Stimulated activated memory B cell treated with anti-CD40 and anti-IgM and Interleukin-4, amounts not matched to agents 10 μg/mL and 1 μg/mL and 100 μg/mL, for 72 hours (primary cell): ENCODE data around the gene NTM.

Experiments used
- ATAC-seq: fragments of 150-1000 bp; cut with Tn5 transposase; 2 replicates; pipeline ENCODE4 v1.10.0; 2021
- H3K27ac Mint-ChIP-seq: one replicate; pipeline ENCODE4 v1.8.0; 2022; ENCODE audit warnings: mild to moderate bottlenecking, mixed read lengths
- H3K27me3 Mint-ChIP-seq: one replicate; pipeline ENCODE4 v1.8.0; 2022; ENCODE audit warnings: mixed read lengths
- H3K36me3 Mint-ChIP-seq: one replicate; pipeline ENCODE4 v1.8.0; 2022; ENCODE audit warnings: mixed read lengths
- H3K4me1 Mint-ChIP-seq: one replicate; pipeline ENCODE4 v1.8.0; 2022; ENCODE audit warnings: mixed read lengths
- H3K4me3 Mint-ChIP-seq: one replicate; pipeline ENCODE4 v1.8.0; 2022; ENCODE audit warnings: mild to moderate bottlenecking, moderate library complexity, mixed read lengths
- H3K9me3 Mint-ChIP-seq: one replicate; pipeline ENCODE4 v1.8.0; 2022; ENCODE audit warnings: mixed read lengths

Gene NTM

DNA sequence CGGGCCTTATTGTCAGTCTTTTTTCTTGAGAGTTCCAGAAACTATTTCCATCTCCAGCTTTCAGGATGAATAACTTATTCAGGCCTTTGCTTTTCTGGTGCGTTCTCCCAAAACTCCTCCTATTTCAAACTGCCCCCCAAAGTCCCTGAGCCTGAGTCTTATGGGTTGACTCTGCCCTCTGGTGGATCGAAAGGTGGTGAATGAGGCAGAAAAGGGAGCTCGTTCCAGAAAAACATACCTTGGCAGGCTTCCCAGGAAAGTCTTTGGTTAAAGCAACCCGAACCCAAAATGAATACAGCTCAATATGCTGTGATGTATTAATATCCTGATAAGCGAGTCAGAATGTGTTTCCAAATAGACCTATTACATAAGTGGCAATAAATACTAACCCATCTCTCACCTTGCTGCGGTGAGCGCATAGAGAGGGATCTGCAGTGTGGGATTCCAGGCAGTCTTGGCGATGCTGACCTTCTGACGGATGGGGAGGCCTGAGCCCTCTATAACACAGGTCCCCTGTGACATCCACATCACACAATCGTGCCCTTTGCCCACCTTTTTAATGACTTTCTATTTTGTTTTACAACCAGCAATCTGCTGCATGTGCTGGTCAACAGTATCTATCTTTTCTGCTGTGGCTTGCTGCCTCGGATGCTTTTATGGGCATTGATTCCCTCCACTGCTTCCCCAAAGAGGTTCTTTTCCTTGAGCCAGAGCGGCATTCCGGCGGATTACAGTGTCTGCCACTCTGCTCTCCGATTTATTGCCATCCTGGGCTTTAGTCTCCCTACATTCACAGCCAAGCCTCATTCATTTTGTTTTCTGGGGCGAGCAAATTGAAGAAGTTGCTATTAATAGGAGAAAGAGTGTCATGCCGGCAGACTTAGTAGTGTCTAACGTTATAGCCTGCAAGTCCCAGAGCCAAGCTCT lies 756.8 kb downstream of the NTM start:
- Mint-ChIP-seq H3K9me3 (no peaks in the 10 kb centered on the region), H3K36me3 (no peaks in the 10 kb centered on the region), H3K4me3 (no peak overlapping the region), H3K27me3 (no peaks in the 10 kb centered on the region), H3K4me1 (no peaks in the 10 kb centered on the region), H3K27ac (no peak overlapping the region)
- ATAC-seq: no peak

DNA sequence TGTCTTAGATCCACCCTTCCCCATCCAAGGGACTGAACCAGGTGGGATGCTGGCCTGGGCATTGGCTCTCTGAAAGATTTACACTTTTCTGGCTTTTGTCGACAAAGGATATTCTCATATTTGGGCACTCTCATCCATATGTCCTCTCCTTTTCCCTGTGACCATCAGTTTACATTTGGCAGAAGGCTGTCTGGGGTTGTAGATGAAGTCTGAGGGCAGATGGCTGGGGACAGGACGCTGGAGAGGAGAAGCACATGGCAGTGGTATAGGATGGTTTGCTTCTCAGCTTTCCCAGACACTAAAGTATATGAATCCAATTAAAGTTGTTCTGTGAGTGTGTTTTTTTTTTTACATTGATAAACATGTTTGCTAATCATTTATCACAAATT lies 757.5 kb downstream of the NTM start:
- ATAC-seq: no peak
- no peak overlapping the region for H3K4me3 Mint-ChIP-seq
- H3K27me3 Mint-ChIP-seq: no peaks in the 10 kb centered on the region
- H3K27ac Mint-ChIP-seq: no peak overlapping the region
- no peaks in the 10 kb centered on the region for H3K4me1 Mint-ChIP-seq
- no peaks in the 10 kb centered on the region for H3K9me3 Mint-ChIP-seq
- H3K36me3 Mint-ChIP-seq: no peaks in the 10 kb centered on the region

DNA sequence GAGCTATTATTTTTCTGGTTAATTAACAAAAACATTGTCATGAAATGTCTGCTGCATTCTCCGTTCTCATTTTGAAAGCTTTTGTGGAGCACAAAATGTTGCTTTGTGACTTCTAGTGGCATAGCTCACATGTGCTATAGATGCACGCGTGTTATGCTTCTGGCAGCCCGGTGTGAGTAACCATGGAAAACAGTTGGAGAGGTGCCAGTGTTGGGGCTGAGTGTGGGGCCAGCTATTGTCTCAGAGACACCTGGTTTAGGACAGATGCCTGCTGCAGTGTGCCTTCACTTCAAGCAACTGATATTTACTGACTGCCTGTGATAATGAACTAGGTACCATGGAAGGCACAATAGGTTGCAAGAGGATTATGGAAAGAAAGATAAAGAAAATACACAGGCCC lies 760.6 kb downstream of the NTM start:
- H3K36me3 Mint-ChIP-seq: no peaks in the 10 kb centered on the region
- no peaks in the 10 kb centered on the region for H3K4me1 Mint-ChIP-seq
- ATAC-seq: no peak
- no peaks in the 10 kb centered on the region for H3K9me3 Mint-ChIP-seq
- no peaks in the 10 kb centered on the region for H3K27me3 Mint-ChIP-seq
- H3K4me3 Mint-ChIP-seq: no peak overlapping the region
- H3K27ac Mint-ChIP-seq: no peak overlapping the region

DNA sequence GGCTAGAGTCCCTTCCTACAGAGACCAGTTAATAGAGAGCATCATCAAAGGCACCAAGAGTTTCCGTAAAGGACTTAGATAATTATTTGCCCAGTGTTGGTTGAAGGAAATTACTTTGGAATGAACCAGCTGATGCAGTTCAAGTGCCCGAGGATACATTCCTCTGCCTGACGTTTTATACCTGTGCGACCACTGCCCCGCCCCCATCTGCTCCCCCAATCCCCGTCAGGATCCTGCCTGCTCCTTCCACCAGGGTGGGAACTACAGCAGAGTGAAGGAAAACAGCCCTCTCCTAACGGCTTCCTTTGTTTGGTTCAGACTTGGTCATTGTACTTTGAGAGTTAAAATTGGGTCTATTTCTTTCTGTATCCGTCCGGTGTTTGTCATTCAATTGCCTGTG lies 761.5 kb downstream of the NTM start:
- H3K36me3 Mint-ChIP-seq: no peaks in the 10 kb centered on the region
- no peaks in the 10 kb centered on the region for H3K9me3 Mint-ChIP-seq
- no peaks in the 10 kb centered on the region for H3K4me1 Mint-ChIP-seq
- ATAC-seq: no peak
- no peak overlapping the region for H3K27ac Mint-ChIP-seq
- no peak overlapping the region for H3K4me3 Mint-ChIP-seq
- H3K27me3 Mint-ChIP-seq: no peaks in the 10 kb centered on the region

DNA sequence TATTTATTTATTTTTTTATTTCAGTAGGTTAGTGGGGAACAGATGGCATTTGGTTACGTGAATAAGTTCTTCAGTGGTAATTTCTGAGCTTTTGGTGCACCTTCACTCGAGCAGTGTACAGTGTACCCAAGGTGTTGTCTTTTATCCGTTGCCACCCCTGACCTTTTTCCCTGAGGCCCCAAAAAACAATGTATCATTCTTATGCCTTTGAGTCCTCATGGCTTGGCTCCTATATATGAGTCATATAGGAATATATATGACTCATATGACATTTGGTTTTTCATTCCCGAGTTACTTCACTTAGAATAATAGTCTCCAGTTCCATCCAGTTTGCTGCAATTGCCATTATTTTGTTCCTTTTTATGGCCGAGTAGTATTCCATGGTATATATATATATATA lies 763.9 kb downstream of the NTM start:
- no peak overlapping the region for H3K27ac Mint-ChIP-seq
- no peaks in the 10 kb centered on the region for H3K36me3 Mint-ChIP-seq
- no peaks in the 10 kb centered on the region for H3K27me3 Mint-ChIP-seq
- no peaks in the 10 kb centered on the region for H3K9me3 Mint-ChIP-seq
- H3K4me1 Mint-ChIP-seq: no peaks in the 10 kb centered on the region
- H3K4me3 Mint-ChIP-seq: no peak overlapping the region
- no peak for ATAC-seq

DNA sequence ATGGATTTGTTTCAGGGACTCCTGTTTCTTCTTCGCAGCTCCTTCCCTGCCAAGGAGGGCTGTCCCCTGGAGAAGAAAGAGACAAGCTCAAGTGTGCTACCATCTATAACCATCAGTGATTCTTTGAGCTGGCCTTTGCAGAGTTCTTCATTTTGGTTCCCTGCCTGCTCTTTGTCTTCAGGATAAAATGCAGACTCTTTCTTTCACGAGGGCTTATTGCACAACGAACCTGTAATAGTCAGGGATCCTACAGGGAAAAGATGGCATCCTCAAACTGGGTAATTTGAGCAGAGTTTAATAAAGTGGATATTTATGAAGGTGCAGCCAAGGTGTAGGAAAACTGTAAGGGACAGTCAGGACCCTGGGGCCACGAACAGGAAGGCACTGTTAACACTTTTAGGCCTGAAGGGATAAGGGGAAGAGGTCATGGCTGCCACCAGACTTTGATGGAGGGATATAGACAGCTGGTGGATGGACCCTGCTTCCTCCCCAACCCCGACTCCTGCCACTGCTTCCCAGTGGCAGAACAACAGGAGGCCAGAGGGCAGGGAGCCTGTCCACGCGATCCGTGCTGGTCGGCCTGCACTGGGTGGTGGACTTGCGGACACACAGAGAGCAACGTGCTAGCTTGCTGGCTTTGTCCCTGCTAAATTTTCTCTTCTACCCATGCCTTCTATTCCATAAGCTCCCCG lies 767.0 kb downstream of the NTM start:
- Mint-ChIP-seq H3K27me3 (no peaks in the 10 kb centered on the region), H3K4me1 (no peaks in the 10 kb centered on the region), H3K4me3 (no peak overlapping the region), H3K36me3 (no peaks in the 10 kb centered on the region), H3K9me3 (no peaks in the 10 kb centered on the region), H3K27ac (no peak overlapping the region)
- no peak for ATAC-seq

DNA sequence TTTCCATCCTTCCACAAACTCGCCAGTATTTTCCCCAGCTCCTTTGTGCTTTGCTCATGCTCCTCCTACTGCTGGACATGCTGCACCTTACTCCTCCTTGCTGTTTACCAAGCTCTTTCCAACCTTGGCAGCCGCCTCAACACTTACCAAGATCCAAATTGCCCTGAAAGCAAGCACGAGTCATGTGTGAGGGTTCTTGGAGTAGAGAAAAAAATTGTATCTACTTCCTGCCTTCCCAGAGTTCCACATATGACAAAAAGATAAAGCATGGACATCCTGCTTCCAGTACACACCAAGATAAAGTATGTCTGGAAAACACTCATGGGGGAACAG lies 767.5 kb downstream of the NTM start:
- Mint-ChIP-seq H3K4me1 (no peaks in the 10 kb centered on the region), H3K36me3 (no peaks in the 10 kb centered on the region), H3K27me3 (no peaks in the 10 kb centered on the region), H3K9me3 (no peaks in the 10 kb centered on the region), H3K4me3 (no peak overlapping the region), H3K27ac (no peak overlapping the region)
- no peak for ATAC-seq

DNA sequence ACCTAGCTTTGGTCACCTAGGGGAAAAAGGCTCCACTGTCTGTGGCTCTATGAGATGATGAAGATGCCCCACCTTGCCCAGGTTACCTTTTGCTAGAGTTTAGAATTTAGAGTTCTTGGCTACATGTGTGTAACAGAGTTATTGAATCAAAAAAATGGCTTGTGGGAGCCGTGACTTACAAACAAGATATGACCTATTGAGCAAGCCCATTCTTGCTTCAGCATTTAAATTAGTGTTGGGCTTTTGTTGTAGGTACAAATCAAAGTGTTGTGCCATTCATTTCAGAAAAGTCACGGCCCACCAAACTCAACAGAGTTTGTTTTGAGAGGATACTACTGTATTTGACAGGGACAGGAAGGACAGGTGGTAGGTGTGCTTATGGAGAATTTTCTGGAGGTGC lies 768.8 kb downstream of the NTM start:
- no peak for ATAC-seq

DNA sequence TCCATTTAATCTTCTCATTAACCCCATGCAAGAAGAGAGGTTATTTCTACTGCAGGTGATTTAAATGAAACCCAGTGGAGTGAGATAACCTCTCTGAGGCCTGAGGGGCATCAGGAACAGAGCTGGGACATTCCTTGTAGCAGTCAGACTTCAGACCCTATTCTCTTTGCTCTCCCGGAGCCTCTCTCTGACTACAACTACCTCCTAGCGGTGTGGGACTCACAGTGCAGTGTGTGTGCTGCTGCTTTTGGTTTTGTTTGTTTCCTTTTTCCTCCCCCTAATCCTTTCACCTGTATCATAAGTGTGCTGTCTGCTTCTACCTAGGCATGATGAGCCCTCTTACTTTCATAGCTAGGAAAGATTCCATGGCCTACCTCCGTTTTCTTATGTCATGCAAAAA lies 769.6 kb downstream of the NTM start:
- Mint-ChIP-seq H3K4me3 (no peak overlapping the region), H3K36me3 (no peaks in the 10 kb centered on the region), H3K27me3 (no peaks in the 10 kb centered on the region)

More for the DNA sequence above, 768.8 kb downstream of the NTM start:
- Mint-ChIP-seq H3K4me3 (no peak overlapping the region), H3K9me3 (no peaks in the 10 kb centered on the region), H3K27me3 (no peaks in the 10 kb centered on the region), H3K4me1 (no peaks in the 10 kb centered on the region), H3K36me3 (no peaks in the 10 kb centered on the region), H3K27ac (no peak overlapping the region)

DNA sequence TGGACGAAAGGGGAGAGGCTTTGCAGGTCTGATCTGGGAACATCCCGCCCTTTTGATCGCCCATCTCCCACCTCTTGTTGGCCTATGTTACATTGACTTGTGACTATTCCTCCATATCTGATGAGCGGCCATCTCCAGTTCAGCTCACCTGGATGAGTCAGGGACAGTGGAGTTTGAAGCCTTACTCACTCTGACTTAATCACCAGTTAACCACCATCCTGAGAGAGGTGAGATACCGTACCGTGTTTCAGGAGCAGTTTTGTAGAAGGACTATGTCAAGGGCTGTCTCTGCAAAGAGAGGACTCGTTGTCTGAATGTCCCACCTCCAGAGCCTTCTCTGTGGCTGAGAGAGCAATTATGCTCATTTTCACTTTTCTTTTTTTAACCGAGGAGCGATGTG lies 771.7 kb downstream of the NTM start:
- ATAC-seq: no peak
- Mint-ChIP-seq H3K4me3 (no peak overlapping the region), H3K27me3 (no peaks in the 10 kb centered on the region), H3K9me3 (peaks cover 4% of the 10 kb centered on the region), H3K4me1 (no peaks in the 10 kb centered on the region), H3K36me3 (no peaks in the 10 kb centered on the region), H3K27ac (no peak overlapping the region)

More for the DNA sequence above, 769.6 kb downstream of the NTM start:
- Mint-ChIP-seq H3K27ac (no peak overlapping the region), H3K4me1 (no peaks in the 10 kb centered on the region), H3K9me3 (no peaks in the 10 kb centered on the region)
- no peak for ATAC-seq

DNA sequence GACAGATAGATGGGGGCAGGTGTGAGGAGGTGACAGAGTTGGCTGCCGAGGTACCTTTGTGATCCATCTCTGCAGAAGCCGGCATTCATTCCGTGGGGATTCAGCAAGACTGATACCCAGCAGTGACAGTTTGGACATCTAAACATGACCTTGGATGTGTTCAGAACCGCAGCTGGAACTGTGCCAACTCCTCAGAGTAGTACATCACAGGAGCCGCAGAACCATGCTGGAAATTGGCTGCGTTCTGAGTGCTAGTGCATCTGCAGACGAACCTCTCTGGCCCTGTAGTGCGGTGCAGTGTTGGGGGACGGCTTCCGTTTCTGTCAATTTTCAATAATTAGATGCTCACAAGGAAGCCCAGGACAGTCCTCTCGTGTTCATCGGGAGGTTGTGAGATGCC lies 772.1 kb downstream of the NTM start:
- no peak overlapping the region for H3K4me3 Mint-ChIP-seq
- no peaks in the 10 kb centered on the region for H3K4me1 Mint-ChIP-seq
- H3K9me3 Mint-ChIP-seq: peaks cover 4% of the 10 kb centered on the region
- no peaks in the 10 kb centered on the region for H3K36me3 Mint-ChIP-seq
- H3K27me3 Mint-ChIP-seq: no peaks in the 10 kb centered on the region
- no peak for ATAC-seq
- no peak overlapping the region for H3K27ac Mint-ChIP-seq

DNA sequence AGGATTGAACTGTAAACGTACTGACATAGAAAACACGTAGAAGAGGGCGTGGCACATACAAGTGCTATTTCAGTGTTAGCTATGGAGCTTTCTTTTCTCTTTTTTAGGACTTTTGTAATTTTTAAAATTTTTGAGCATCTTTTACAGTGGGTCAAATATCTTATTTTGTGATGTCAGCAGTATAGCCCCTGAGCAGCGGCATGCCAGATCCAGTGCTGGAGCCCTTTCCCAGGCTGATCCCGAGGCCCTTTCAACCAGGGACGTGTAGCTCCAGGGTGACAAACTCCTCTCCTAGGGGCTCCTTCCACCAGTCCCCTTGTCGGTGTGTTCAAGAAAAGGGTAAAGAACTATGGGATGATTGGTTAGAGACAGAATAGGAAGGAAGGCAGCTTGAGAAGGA lies 777.0 kb downstream of the NTM start:
- Mint-ChIP-seq H3K9me3 (peaks cover 7% of the 10 kb centered on the region), H3K4me1 (no peaks in the 10 kb centered on the region), H3K36me3 (no peaks in the 10 kb centered on the region), H3K4me3 (no peak overlapping the region), H3K27me3 (no peaks in the 10 kb centered on the region), H3K27ac (no peak overlapping the region)
- ATAC-seq: no peak

DNA sequence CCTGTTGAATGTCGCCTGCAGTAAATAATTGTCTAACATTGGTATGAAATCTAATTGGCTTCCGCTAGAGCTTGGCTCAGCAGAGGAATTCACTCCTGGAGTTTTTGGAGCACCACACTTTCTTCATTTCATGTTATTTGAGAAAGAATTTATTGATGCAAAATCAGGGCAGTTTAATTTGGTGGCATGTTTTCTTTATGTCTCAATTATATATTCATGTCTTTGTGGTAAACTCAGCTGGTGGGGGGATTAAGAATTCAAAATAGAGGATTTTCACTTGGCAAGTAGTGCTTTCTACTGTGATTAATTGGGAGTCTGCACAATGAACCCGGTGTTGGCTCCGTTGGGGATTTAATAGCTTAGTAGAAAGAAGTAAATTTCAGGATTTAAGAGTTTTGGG lies 784.4 kb downstream of the NTM start:
- H3K27me3 Mint-ChIP-seq: no peaks in the 10 kb centered on the region
- no peaks in the 10 kb centered on the region for H3K4me1 Mint-ChIP-seq
- no peak for ATAC-seq
- no peak overlapping the region for H3K4me3 Mint-ChIP-seq
- no peaks in the 10 kb centered on the region for H3K36me3 Mint-ChIP-seq
- H3K9me3 Mint-ChIP-seq: peaks cover 3% of the 10 kb centered on the region
- no peak overlapping the region for H3K27ac Mint-ChIP-seq

DNA sequence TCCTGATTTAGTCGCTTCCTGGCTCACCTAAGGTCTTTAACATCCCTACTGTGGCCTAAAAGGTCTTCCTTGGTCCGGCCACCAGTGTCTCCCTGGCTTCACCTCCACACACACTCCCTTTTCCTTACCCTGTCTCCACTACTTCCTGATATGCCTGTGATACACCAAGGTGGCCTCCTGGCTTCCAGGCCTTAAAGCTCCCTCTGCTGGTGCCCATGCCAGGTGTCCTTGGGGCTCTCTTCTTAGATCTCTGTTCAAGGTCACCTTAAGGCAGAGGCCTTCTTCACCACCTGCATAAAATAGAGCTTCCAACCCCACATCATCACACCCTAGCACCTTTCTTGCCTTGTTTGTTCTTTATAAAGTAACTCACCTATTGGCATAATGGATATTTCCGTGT lies 787.7 kb downstream of the NTM start:
- Mint-ChIP-seq H3K27me3 (no peaks in the 10 kb centered on the region), H3K9me3 (no peaks in the 10 kb centered on the region), H3K4me1 (no peaks in the 10 kb centered on the region), H3K27ac (no peak overlapping the region), H3K4me3 (no peak overlapping the region), H3K36me3 (no peaks in the 10 kb centered on the region)
- ATAC-seq: no peak

DNA sequence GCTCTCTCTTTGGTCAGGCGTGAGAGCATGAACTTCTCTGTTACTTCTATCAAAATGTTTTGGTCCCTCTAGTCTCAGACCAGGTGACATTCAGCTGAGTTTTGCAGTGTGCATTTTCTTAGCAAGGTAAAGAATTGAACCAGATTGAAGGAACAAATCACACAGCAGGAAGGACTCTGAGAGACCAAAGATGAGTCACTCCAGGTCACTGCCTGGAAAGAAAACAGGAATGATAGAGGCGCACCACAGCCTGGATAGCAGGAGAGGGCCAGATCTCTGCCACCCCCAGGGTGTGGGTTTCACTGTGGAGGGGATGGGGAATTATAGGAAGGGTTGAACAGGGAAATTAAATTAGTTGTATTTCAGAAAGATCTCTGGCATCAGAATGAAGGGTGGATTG lies 788.3 kb downstream of the NTM start:
- no peaks in the 10 kb centered on the region for H3K36me3 Mint-ChIP-seq
- ATAC-seq: no peak
- H3K27ac Mint-ChIP-seq: no peak overlapping the region

DNA sequence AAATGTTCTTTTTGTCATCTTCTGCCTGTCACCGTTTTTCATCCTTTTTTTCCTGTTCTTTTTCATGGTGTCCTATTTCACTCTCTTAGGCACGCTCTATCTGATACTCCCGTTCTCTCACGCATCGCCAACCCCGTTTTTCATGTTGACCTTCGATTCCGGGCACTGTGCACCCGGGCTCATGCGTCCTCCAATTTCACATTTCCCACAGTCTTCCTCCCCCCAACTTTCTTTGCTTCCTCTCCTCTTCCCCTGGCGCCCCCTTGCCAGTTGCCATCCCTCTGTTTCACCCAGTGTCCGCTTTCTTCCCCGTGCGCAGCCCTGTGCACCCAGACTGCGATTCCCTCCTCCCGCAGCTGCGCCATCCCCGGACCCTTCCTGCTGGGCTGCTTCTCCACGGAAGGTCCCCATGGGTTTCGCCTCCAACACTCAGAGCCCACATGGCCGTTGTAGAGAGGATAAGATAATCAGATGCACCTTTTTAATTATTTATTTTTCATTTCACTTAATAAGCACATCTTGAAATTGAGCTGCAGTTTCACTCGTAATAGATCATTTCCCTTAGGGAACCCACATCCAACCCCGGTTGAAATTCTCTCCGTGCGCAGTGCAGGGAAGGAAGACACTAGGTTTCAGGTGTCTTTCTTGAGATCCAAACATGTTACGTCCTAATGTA lies 791.1 kb downstream of the NTM start:
- H3K27ac Mint-ChIP-seq: no peak overlapping the region
- no peaks in the 10 kb centered on the region for H3K9me3 Mint-ChIP-seq
- no peaks in the 10 kb centered on the region for H3K36me3 Mint-ChIP-seq
- no peaks in the 10 kb centered on the region for H3K27me3 Mint-ChIP-seq
- H3K4me3 Mint-ChIP-seq: no peak overlapping the region
- H3K4me1 Mint-ChIP-seq: no peaks in the 10 kb centered on the region
- ATAC-seq: no peak

More for the DNA sequence above, 788.3 kb downstream of the NTM start:
- H3K4me1 Mint-ChIP-seq: no peaks in the 10 kb centered on the region
- no peaks in the 10 kb centered on the region for H3K27me3 Mint-ChIP-seq
- no peaks in the 10 kb centered on the region for H3K9me3 Mint-ChIP-seq
- no peak overlapping the region for H3K4me3 Mint-ChIP-seq
